Vagina (tissue), 2 donors: ENCODE measurements around the gene CCDC197.

Experiments used
- CTCF ChIP-seq, 3 experiments: fragments of 450-650 bp in 2 of 3; fragments of 200-600 bp in 1 of 3; sonication (generic) in 1 of 3; IDR thresholded peaks; one replicate each; pipeline ENCODE4 v1.5.1; 2017 to 2019; ENCODE audit warnings: antibody characterized with exemption in 3 of 3, mild to moderate bottlenecking in 2 of 3, moderate library complexity in 2 of 3
- POLR2A ChIP-seq, 2 donors: fragments of 450-650 bp; IDR thresholded peaks; one replicate each; pipeline ENCODE4 v1.6.1; 2017; ENCODE audit warnings: antibody characterized with exemption in 2 of 2, mild to moderate bottlenecking in 2 of 2, moderate library complexity in 2 of 2
- POLR2AphosphoS5 ChIP-seq, 2 donors: sonication (generic); formaldehyde crosslinking; IDR thresholded peaks; one replicate each; pipeline ENCODE4 v1.9.0; 2017; ENCODE audit warnings: antibody characterized with exemption in 2 of 2, mild to moderate bottlenecking in 2 of 2, low read depth in 1 of 2; ENCODE audit not compliant: insufficient read depth in 1 of 2

GRCh38 chr14:94044476-94045091, 47.5 kb downstream of the CCDC197 start:
- no peak for TF ChIP-seq CTCF (IDR thresholded peaks at IDR 0.05)
- no peak for TF ChIP-seq POLR2A (IDR thresholded peaks at IDR 0.05)
- TF ChIP-seq POLR2AphosphoS5 (IDR thresholded peaks at IDR 0.05; ENCODE audit: insufficient read depth in 1 of 2, low read depth in 1 of 2), result no peak
